HepG2 (cell line): Measurements from ENCODE around the gene RABGAP1L. TPM values are rescaled to one million over a fixed set of nuclear protein-coding genes. Genes with fewer than 3 reads are reported as not detected.

ENCODE experiments used
- ATAC-seq: fragments of 200-7000 bp; cut with Tn5 transposase; 3 replicates; pipeline ENCODE4 v1.9.1; 2020; ENCODE audit warnings: mild to moderate bottlenecking, moderate library complexity
- BruUV-seq: library from RNA; stranded (reverse); fragments of 400-500 nt; replicated peaks from 2 replicates; lab custom pipeline; 2021; lab: Mats Ljungman, UMichigan
- CTCF ChIA-PET: fragments of 300-600 bp; formaldehyde crosslinking; extraction: SDS; loops from one replicate; lab custom pipeline; 2021; ENCODE audit warnings: low total read pairs, inconsistent platforms, low intra/inter-chr PET ratio; lab: Yijun Ruan, JAX
- POLR2A ChIA-PET: fragments of 350-600 bp; sonication (Branson Sonifier 250); formaldehyde crosslinking; loops from one replicate; lab custom pipeline; 2020; ENCODE audit warnings: antibody characterized with exemption, inconsistent platforms; lab: Yijun Ruan, JAX
- DNase-seq: peaks from one replicate; pipeline ENCODE4 v3.0.0-alpha.2; 2015; ENCODE audit warnings: low spot score
- FAIRE-seq: peaks from 3 replicates; lab custom pipeline; 2011; peaks lifted over from hg19 to GRCh38; lab: Jason Lieb, UNC
- H2AFZ ChIP-seq: one replicate; pipeline ENCODE4 v1.6.1; 2011; ENCODE audit warnings: low read length, inconsistent platforms
- H3K27ac ChIP-seq: fragments of 300-600 bp; 3 replicates; pipeline ENCODE4 v1.8.0; 2011; ENCODE audit warnings: mixed run types, mild to moderate bottlenecking, mixed read lengths, low read length, inconsistent platforms; ENCODE audit not compliant: insufficient read depth; ENCODE audit errors: extremely low read length
- H3K27me3 ChIP-seq, 2 experiments: fragments of 200-600 bp in 1 of 2; 2 replicates in 1 of 2; 3 replicates in 1 of 2; pipeline versions ENCODE4 v1.6.0 to v1.8.0; 2011; ENCODE audit warnings: low read length in 2 of 2, mild to moderate bottlenecking in 2 of 2, moderate library complexity in 2 of 2, inconsistent platforms in 1 of 2; ENCODE audit not compliant: insufficient read depth in 2 of 2, control insufficient read depth in 1 of 2
- H3K36me3 ChIP-seq, 2 experiments: fragments of 200-600 bp in 1 of 2; replicated peaks in 1 of 2; 2 replicates in 1 of 2; 3 replicates in 1 of 2; pipeline versions ENCODE4 v1.5.1 to v1.8.0; 2011; ENCODE audit warnings: low read length in 2 of 2, inconsistent platforms in 1 of 2; ENCODE audit not compliant: insufficient read depth in 2 of 2, control insufficient read depth in 1 of 2
- H3K4me1 ChIP-seq: 2 replicates; pipeline ENCODE4 v1.5.1; 2012; ENCODE audit warnings: low read length, inconsistent platforms; ENCODE audit not compliant: insufficient read depth
- H3K4me2 ChIP-seq: 2 replicates; pipeline ENCODE4 v1.6.0; 2011; ENCODE audit warnings: low read depth, low read length, inconsistent platforms
- H3K4me3 ChIP-seq, 3 experiments: fragments of 200-600 bp in 1 of 3; sonication (generic), shearing (Covaris generic) in 1 of 3; replicated peaks in 1 of 3; 2 replicates each; pipeline ENCODE4 v1.5.1; 2011 to 2016; ENCODE audit warnings: low read length in 3 of 3, inconsistent platforms in 2 of 3, low read depth in 2 of 3, mild to moderate bottlenecking in 2 of 3, control low read depth in 1 of 3, mixed read lengths in 1 of 3; ENCODE audit not compliant: insufficient read depth in 1 of 3
- H3K79me2 ChIP-seq: one replicate; pipeline ENCODE4 v1.6.1; 2011; ENCODE audit warnings: low read length, inconsistent platforms; ENCODE audit not compliant: insufficient read depth
- H3K9ac ChIP-seq: 2 replicates; pipeline ENCODE4 v1.6.0; 2011; ENCODE audit warnings: mild to moderate bottlenecking, low read depth, low read length, inconsistent platforms; ENCODE audit not compliant: insufficient read depth
- H3K9me3 ChIP-seq: 2 replicates; pipeline ENCODE4 v1.5.1; 2012; ENCODE audit warnings: mild to moderate bottlenecking, low read length
- H4K20me1 ChIP-seq: 2 replicates; pipeline ENCODE4 v1.6.0; 2011; ENCODE audit warnings: inconsistent platforms, mild to moderate bottlenecking, low read length, moderate library complexity; ENCODE audit not compliant: insufficient read depth
- BCL6 ChIP-seq: IDR thresholded peaks from 2 replicates; pipeline ENCODE4 v1.6.1; 2016; ENCODE audit warnings: missing genetic modification reagents, missing compliant biosample characterization
- CHD2 ChIP-seq: IDR thresholded peaks from 2 replicates; pipeline ENCODE4 v1.6.1; 2011; ENCODE audit warnings: low read depth, low read length, improper control_type of control experiment
- DR1 ChIP-seq: sonication (generic); formaldehyde crosslinking; IDR thresholded peaks from 2 replicates; pipeline ENCODE4 v1.8.0; 2021; ENCODE audit warnings: mild to moderate bottlenecking, missing genetic modification reagents, inconsistent platforms
- ETV5 ChIP-seq: IDR thresholded peaks from 2 replicates; pipeline ENCODE4 v1.6.1; 2018; ENCODE audit warnings: missing biosample characterization, missing genetic modification reagents, inconsistent platforms, borderline replicate concordance
- ETV6 ChIP-seq: sonication (generic); formaldehyde crosslinking; conservative IDR thresholded peaks from 2 replicates; pipeline ENCODE4 v1.4.0; 2020; ENCODE audit warnings: missing genetic modification reagents
- GPN1 ChIP-seq: sonication (generic); formaldehyde crosslinking; IDR thresholded peaks from 2 replicates; pipeline ENCODE4 v1.5.1; 2020; ENCODE audit warnings: missing genetic modification reagents, borderline replicate concordance
- JUN ChIP-seq: sonication (generic); formaldehyde crosslinking; IDR thresholded peaks from 2 replicates; pipeline ENCODE4 v1.4.0; 2020; ENCODE audit warnings: mild to moderate bottlenecking, missing genetic modification reagents
- POLR2G ChIP-seq: fragments of 200-400 bp; formaldehyde crosslinking; IDR thresholded peaks from 2 replicates; pipeline ENCODE4 v1.6.1; 2018; ENCODE audit warnings: mild to moderate bottlenecking, low read depth, low read length, moderate library complexity
- PTBP1 ChIP-seq: fragments of 200-400 bp; formaldehyde crosslinking; IDR thresholded peaks from 2 replicates; pipeline ENCODE4 v1.6.1; 2018; ENCODE audit warnings: low read length, low read depth; ENCODE audit not compliant: poor library complexity, severe bottlenecking
- ZFX ChIP-seq: sonication (generic); formaldehyde crosslinking; IDR thresholded peaks from 2 replicates; pipeline ENCODE4 v1.4.0; 2020; ENCODE audit warnings: mild to moderate bottlenecking, low read depth, missing genetic modification reagents, moderate library complexity
- ZNF33B ChIP-seq: sonication (generic); formaldehyde crosslinking; IDR thresholded peaks from 2 replicates; pipeline ENCODE4 v1.5.1; 2020; ENCODE audit warnings: mild to moderate bottlenecking, missing genetic modification reagents
- ZNF550 ChIP-seq: sonication (generic); formaldehyde crosslinking; IDR thresholded peaks from 2 replicates; pipeline ENCODE4 v1.4.0; 2020; ENCODE audit warnings: mild to moderate bottlenecking, missing genetic modification reagents, borderline replicate concordance
- ZNF562 ChIP-seq: sonication (generic); formaldehyde crosslinking; IDR thresholded peaks from 2 replicates; pipeline ENCODE4 v1.8.0; 2022; ENCODE audit warnings: missing genetic modification reagents, borderline replicate concordance
- ZNF75D ChIP-seq: sonication (generic); formaldehyde crosslinking; IDR thresholded peaks from 2 replicates; pipeline ENCODE4 v1.8.1; 2023; ENCODE audit warnings: missing genetic modification reagents, mild to moderate bottlenecking, borderline replicate concordance
- WGBS: methylation state at CpG from one replicate; pipeline ENCODE4 v1.1.6; 2017; ENCODE audit warnings: low lambda C conversion rate; 5-methylcytosine and 5-hydroxymethylcytosine counted together
- in situ Hi-C: cut with HindIII; loops from 2 replicates; pipeline ENCODE4 v1.10.0; 2017; ENCODE audit warnings: low pct_unique_long_range_greater_than_20kb; ENCODE audit not compliant: extremely low pct_ligation_motif_present
- intact Hi-C: fragments of 100-400 bp; cut with micrococcal nuclease; formaldehyde crosslinking; loops from one replicate; pipeline ENCODE4 v1.10.0; 2022; ENCODE audit not compliant: unreplicated experiment
- polyA plus RNA-seq, 8 experiments: library from polyadenylated mRNA; depleted of rRNA in 3 of 8; stranded (reverse) in 7 of 8; unstranded in 1 of 8; fragments of >200 nt; fragmentation: Illumina TruSeq in 4 of 8; extraction: Trizol in 4 of 8; gene quantifications; 2 replicates each; pipeline versions ENCODE4 v1.2.1 to v1.2.3, GENCODE V29; 2011 to 2016; ENCODE audit warnings: low read depth in 4 of 8, missing spikeins in 1 of 8, mixed read lengths in 1 of 8; ENCODE audit not compliant: insufficient read depth in 1 of 8
- total RNA-seq, 5 experiments: library from RNA; depleted of rRNA; stranded (reverse); fragments of >200 nt; fragmentation: Illumina TruSeq; extraction: Trizol; gene quantifications; 2 replicates each; pipeline ENCODE4 v1.2.3, GENCODE V29; 2016; ENCODE audit warnings: low read depth in 1 of 5
- TF ChIP-seq, protein P1 (sequence below): sonication (generic); formaldehyde crosslinking; conservative IDR thresholded peaks from 2 replicates; pipeline ENCODE4 v1.4.0; 2020; ENCODE audit warnings: mild to moderate bottlenecking, missing genetic modification reagents, moderate library complexity
- TF ChIP-seq, protein P2 (sequence below): sonication (generic); formaldehyde crosslinking; IDR thresholded peaks from 2 replicates; pipeline ENCODE4 v1.4.0; 2020; ENCODE audit warnings: missing genetic modification reagents
- TF ChIP-seq, protein P3 (sequence below): sonication (generic); formaldehyde crosslinking; IDR thresholded peaks from 2 replicates; pipeline ENCODE4 v1.8.0; 2023; ENCODE audit warnings: mild to moderate bottlenecking, missing genetic modification reagents

Gene RABGAP1L
- total and polyA plus RNA-seq, 2 of the 13 experiments (the other 11 are each of a cell fraction or from before 2014, with no cell fraction given) = 7.9 to 22.6 TPM

GRCh38 chr1:174224641-174225040 is 65.3 kb downstream of the RABGAP1L start:
- no peak for DNase-seq
- H4K20me1 ChIP-seq = no peaks in the 10 kb centered on the region
- no peak for ATAC-seq
- POLR2A ChIA-PET = no interaction called here
- BruUV-seq = no TSS peak
- H3K27me3 ChIP-seq = no peaks in the 10 kb centered on the region
- FAIRE-seq = no peak
- intact Hi-C loops = no loop called here
- no peaks in the 10 kb centered on the region for H3K79me2 ChIP-seq
- WGBS = 97% methylated on average over 1 of the region's 1 CpG
- H2AFZ ChIP-seq = no peak overlapping the region
- CTCF ChIA-PET = no interaction called here
- TF ChIP-seq JUN (CRISPR knock-in tag) = no peak
- no peak for TF ChIP-seq ETV6 (CRISPR knock-in tag)
- TF ChIP-seq ZNF550 (CRISPR knock-in tag) = no peak
- no peak for TF ChIP-seq CHD2
- TF ChIP-seq, protein P1, sequence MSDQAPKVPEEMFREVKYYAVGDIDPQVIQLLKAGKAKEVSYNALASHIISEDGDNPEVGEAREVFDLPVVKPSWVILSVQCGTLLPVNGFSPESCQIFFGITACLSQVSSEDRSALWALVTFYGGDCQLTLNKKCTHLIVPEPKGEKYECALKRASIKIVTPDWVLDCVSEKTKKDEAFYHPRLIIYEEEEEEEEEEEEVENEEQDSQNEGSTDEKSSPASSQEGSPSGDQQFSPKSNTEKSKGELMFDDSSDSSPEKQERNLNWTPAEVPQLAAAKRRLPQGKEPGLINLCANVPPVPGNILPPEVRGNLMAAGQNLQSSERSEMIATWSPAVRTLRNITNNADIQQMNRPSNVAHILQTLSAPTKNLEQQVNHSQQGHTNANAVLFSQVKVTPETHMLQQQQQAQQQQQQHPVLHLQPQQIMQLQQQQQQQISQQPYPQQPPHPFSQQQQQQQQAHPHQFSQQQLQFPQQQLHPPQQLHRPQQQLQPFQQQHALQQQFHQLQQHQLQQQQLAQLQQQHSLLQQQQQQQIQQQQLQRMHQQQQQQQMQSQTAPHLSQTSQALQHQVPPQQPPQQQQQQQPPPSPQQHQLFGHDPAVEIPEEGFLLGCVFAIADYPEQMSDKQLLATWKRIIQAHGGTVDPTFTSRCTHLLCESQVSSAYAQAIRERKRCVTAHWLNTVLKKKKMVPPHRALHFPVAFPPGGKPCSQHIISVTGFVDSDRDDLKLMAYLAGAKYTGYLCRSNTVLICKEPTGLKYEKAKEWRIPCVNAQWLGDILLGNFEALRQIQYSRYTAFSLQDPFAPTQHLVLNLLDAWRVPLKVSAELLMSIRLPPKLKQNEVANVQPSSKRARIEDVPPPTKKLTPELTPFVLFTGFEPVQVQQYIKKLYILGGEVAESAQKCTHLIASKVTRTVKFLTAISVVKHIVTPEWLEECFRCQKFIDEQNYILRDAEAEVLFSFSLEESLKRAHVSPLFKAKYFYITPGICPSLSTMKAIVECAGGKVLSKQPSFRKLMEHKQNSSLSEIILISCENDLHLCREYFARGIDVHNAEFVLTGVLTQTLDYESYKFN (CRISPR knock-in tag) = no peak
- no peak for TF ChIP-seq DR1 (CRISPR knock-in tag)
- no peak for TF ChIP-seq BCL6
- no peak for TF ChIP-seq ZFX (CRISPR knock-in tag)
- no peak for TF ChIP-seq ETV5 (CRISPR knock-in tag)
- TF ChIP-seq, protein P2, sequence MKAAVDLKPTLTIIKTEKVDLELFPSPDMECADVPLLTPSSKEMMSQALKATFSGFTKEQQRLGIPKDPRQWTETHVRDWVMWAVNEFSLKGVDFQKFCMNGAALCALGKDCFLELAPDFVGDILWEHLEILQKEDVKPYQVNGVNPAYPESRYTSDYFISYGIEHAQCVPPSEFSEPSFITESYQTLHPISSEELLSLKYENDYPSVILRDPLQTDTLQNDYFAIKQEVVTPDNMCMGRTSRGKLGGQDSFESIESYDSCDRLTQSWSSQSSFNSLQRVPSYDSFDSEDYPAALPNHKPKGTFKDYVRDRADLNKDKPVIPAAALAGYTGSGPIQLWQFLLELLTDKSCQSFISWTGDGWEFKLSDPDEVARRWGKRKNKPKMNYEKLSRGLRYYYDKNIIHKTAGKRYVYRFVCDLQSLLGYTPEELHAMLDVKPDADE (CRISPR knock-in tag) = no peak
- TF ChIP-seq ZNF562 (CRISPR knock-in tag) = no peak
- TF ChIP-seq ZNF75D (CRISPR knock-in tag) = no peak
- no peak for TF ChIP-seq GPN1 (CRISPR knock-in tag)
- TF ChIP-seq ZNF33B (CRISPR knock-in tag) = no peak
- no peak for TF ChIP-seq POLR2G
- TF ChIP-seq, protein P3, sequence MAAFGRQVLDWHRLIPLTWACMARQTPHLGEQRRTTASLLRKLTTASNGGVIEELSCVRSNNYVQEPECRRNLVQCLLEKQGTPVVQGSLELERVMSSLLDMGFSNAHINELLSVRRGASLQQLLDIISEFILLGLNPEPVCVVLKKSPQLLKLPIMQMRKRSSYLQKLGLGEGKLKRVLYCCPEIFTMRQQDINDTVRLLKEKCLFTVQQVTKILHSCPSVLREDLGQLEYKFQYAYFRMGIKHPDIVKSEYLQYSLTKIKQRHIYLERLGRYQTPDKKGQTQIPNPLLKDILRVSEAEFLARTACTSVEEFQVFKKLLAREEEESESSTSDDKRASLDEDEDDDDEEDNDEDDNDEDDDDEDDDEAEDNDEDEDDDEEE (CRISPR knock-in tag) = no peak
- TF ChIP-seq PTBP1 = no peak
- H3K9ac ChIP-seq = no peak overlapping the region
- no peak overlapping the region for H3K4me2 ChIP-seq
- in situ Hi-C loops = no loop called here
- no peak overlapping the region for H3K27ac ChIP-seq
- peaks cover 10% of the 10 kb centered on the region for H3K9me3 ChIP-seq
- H3K36me3 ChIP-seq = peaks cover 3 to 12% of the 10 kb centered on the region in 2 experiments; a peak in 3 of 5 replicates
- H3K4me1 ChIP-seq = no peaks in the 10 kb centered on the region
- no peak overlapping the region for H3K4me3 ChIP-seq
